ENCODE data around the gene PROM1. TPM values are rescaled to one million over a fixed set of nuclear protein-coding genes. Genes with fewer than 3 reads are reported as not detected.

The PROM1 gene
- polyA plus RNA-seq, 3 donors: 31.2 to 49.1 (median 37.7) TPM

GRCh38 chr4:16007471-16008095 is 76.2 kb downstream of the PROM1 start:
- DNase-seq (ENCODE audit: extremely low read depth in 1 of 11, low read depth in 9 of 11, low spot score in 4 of 11): no peak

- DNase-seq (ENCODE audit: extremely low read depth in 1 of 11, low read depth in 9 of 11, low spot score in 4 of 11): no peak
Measured at GRCh38 chr4:16006771-16007446, 76.9 kb downstream of the PROM1 start.

- no peak for DNase-seq (ENCODE audit: extremely low read depth in 1 of 11, low read depth in 9 of 11, low spot score in 4 of 11)
Measured at GRCh38 chr4:16005676-16006075, 78.1 kb downstream of the PROM1 start.

GRCh38 chr4:16001484-16001858 is 82.4 kb downstream of the PROM1 start:
- DNase-seq (ENCODE audit: extremely low read depth in 1 of 11, low read depth in 9 of 11, low spot score in 4 of 11): peak; percentile 49 to 71 (median 62)

- no peak for DNase-seq (ENCODE audit: extremely low read depth in 1 of 11, low read depth in 9 of 11, low spot score in 4 of 11)
Measured at GRCh38 chr4:16000708-16001483, 82.9 kb downstream of the PROM1 start.

- no peak for DNase-seq (ENCODE audit: extremely low read depth in 1 of 11, low read depth in 9 of 11, low spot score in 4 of 11)
Measured at GRCh38 chr4:15996773-15997172, 87.0 kb downstream of the PROM1 start.

GRCh38 chr4:15995826-15996225 is 88.0 kb downstream of the PROM1 start:
- DNase-seq (ENCODE audit: extremely low read depth in 1 of 11, low read depth in 9 of 11, low spot score in 4 of 11): no peak

GRCh38 chr4:15992167-15992485 is 91.7 kb downstream of the PROM1 start:
- no peak for DNase-seq (ENCODE audit: extremely low read depth in 1 of 11, low read depth in 9 of 11, low spot score in 4 of 11)

GRCh38 chr4:15990570-15991285 is 93.1 kb downstream of the PROM1 start:
- no peak for DNase-seq (ENCODE audit: extremely low read depth in 1 of 11, low read depth in 9 of 11, low spot score in 4 of 11)

GRCh38 chr4:15989424-15989823 is 94.4 kb downstream of the PROM1 start:
- no peak for DNase-seq (ENCODE audit: extremely low read depth in 1 of 11, low read depth in 9 of 11, low spot score in 4 of 11)

GRCh38 chr4:15988222-15988621 is 95.6 kb downstream of the PROM1 start:
- no peak for DNase-seq (ENCODE audit: extremely low read depth in 1 of 11, low read depth in 9 of 11, low spot score in 4 of 11)

GRCh38 chr4:15986907-15987306 is 96.9 kb downstream of the PROM1 start:
- DNase-seq (ENCODE audit: extremely low read depth in 1 of 11, low read depth in 9 of 11, low spot score in 4 of 11): no peak

- DNase-seq (ENCODE audit: extremely low read depth in 1 of 11, low read depth in 9 of 11, low spot score in 4 of 11): no peak
Measured at GRCh38 chr4:15983610-15984009, 100.2 kb downstream of the PROM1 start.

GRCh38 chr4:15982842-15983524 is 100.8 kb downstream of the PROM1 start:
- no peak for DNase-seq (ENCODE audit: extremely low read depth in 1 of 11, low read depth in 9 of 11, low spot score in 4 of 11)

- DNase-seq (ENCODE audit: extremely low read depth in 1 of 11, low read depth in 9 of 11, low spot score in 4 of 11): no peak
Measured at GRCh38 chr4:15976456-15977447, 107.1 kb downstream of the PROM1 start.

GRCh38 chr4:15971068-15971801 is 112.6 kb downstream of the PROM1 start:
- no peak for DNase-seq (ENCODE audit: extremely low read depth in 1 of 11, low read depth in 9 of 11, low spot score in 4 of 11)

GRCh38 chr4:15968551-15969300 is 115.1 kb downstream of the PROM1 start:
- no peak for DNase-seq (ENCODE audit: extremely low read depth in 1 of 11, low read depth in 9 of 11, low spot score in 4 of 11)
